Measurements from ENCODE around the gene AKAP12. TPM values are rescaled to one million over a fixed set of nuclear protein-coding genes. Genes with fewer than 3 reads are reported as not detected.
"Not testable (repeated sequence)": the region's sequence is repeated elsewhere in the genome, so short reads cannot be mapped to it uniquely, and the experiment has no call there.

Gene AKAP12
- polyA plus RNA-seq, 1 donor (not counting 4 experiments of a cell fraction or from before 2014, with no cell fraction given) = 0.56 TPM

- Histone ChIP-seq H2AFZ (ENCODE audit: control insufficient read depth, low read length) (no peak overlapping the region), H4K20me1 (ENCODE audit: control insufficient read depth, extremely low read depth, insufficient read depth, low read length) (peaks cover 2% of the 10 kb centered on the region), H3K9me3 (ENCODE audit: control insufficient read depth, low read depth, low read length) (no peaks in the 10 kb centered on the region), H3K79me2 (ENCODE audit: control insufficient read depth, insufficient read depth, low read length) (peaks cover 48% of the 10 kb centered on the region), H3K9ac (ENCODE audit: control insufficient read depth, extremely low read depth, insufficient read depth, low read length) (no peak overlapping the region), H3K4me1 (ENCODE audit: control insufficient read depth, extremely low read depth, insufficient read depth, low read length) (peaks cover 11% of the 10 kb centered on the region), H3K9me1 (ENCODE audit: control insufficient read depth, extremely low read depth, insufficient read depth, low read length) (no peaks in the 10 kb centered on the region), H3K4me3 (ENCODE audit: control insufficient read depth in 2 of 3, extremely low read depth in 1 of 3, insufficient read depth in 2 of 3, low read depth in 1 of 3, low read length in 3 of 3) (no peak overlapping the region), H3K36me3 (ENCODE audit: control insufficient read depth in 2 of 2, extremely low read depth in 1 of 2, insufficient read depth in 2 of 2, low read length in 2 of 2) (peaks cover 0 to 2% of the 10 kb centered on the region in 2 experiments), H3K4me2 (ENCODE audit: control insufficient read depth, extremely low read depth, insufficient read depth, low read depth, low read length) (no peak overlapping the region), H3K27me3 (ENCODE audit: control insufficient read depth, extremely low read depth, insufficient read depth, low read length) (no peaks in the 10 kb centered on the region), H3K27ac (ENCODE audit: control insufficient read depth, insufficient read depth, low read length) (no peak overlapping the region)
- FAIRE-seq (no peak), DNase-seq (ENCODE audit: low read depth, low spot score) (no peak)
- TF ChIP-seq CTCF (optimal IDR thresholded peaks at IDR 0.05 in 1 of 3, IDR thresholded peaks at IDR 0.05 in 1 of 3, conservative IDR thresholded peaks at IDR 0.05 in 1 of 3; ENCODE audit: extremely low read depth in 1 of 3, insufficient read depth in 2 of 3, low read length in 3 of 3) (no peak), EZH2 (IDR thresholded peaks at IDR 0.05; ENCODE audit: low read length) (no peak)
- dilution Hi-C loops (cut with MboI; ENCODE audit: extremely low pct_ligation_motif_present, low sequenced_read_pairs) = no loop called here
Measured at GRCh38 chr6:151381722-151382121, 142.0 kb downstream of the AKAP12 start.

- H3K9me3 ChIP-seq (ENCODE audit: control insufficient read depth, low read depth, low read length); H3K9ac ChIP-seq (ENCODE audit: control insufficient read depth, extremely low read depth, insufficient read depth, low read length); H3K4me3 ChIP-seq (ENCODE audit: control insufficient read depth in 2 of 3, extremely low read depth in 1 of 3, insufficient read depth in 2 of 3, low read depth in 1 of 3, low read length in 3 of 3); DNase-seq (ENCODE audit: low read depth, low spot score); dilution Hi-C loops (cut with MboI; ENCODE audit: extremely low pct_ligation_motif_present, low sequenced_read_pairs); FAIRE-seq; H3K27me3 ChIP-seq (ENCODE audit: control insufficient read depth, extremely low read depth, insufficient read depth, low read length); H4K20me1 ChIP-seq (ENCODE audit: control insufficient read depth, extremely low read depth, insufficient read depth, low read length); H3K36me3 ChIP-seq (ENCODE audit: control insufficient read depth in 2 of 2, extremely low read depth in 1 of 2, insufficient read depth in 2 of 2, low read length in 2 of 2); H3K9me1 ChIP-seq (ENCODE audit: control insufficient read depth, extremely low read depth, insufficient read depth, low read length); H3K4me2 ChIP-seq (ENCODE audit: control insufficient read depth, extremely low read depth, insufficient read depth, low read depth, low read length); H3K27ac ChIP-seq (ENCODE audit: control insufficient read depth, insufficient read depth, low read length); H2AFZ ChIP-seq (ENCODE audit: control insufficient read depth, low read length): not testable (repeated sequence)
- Histone ChIP-seq H3K79me2 (ENCODE audit: control insufficient read depth, insufficient read depth, low read length) (peaks cover 51% of the 10 kb centered on the region), H3K4me1 (ENCODE audit: control insufficient read depth, extremely low read depth, insufficient read depth, low read length) (peaks cover 11% of the 10 kb centered on the region)
Measured at GRCh38 chr6:151382631-151383030, 142.9 kb downstream of the AKAP12 start.

- no peak for FAIRE-seq
- dilution Hi-C loops (cut with MboI; ENCODE audit: extremely low pct_ligation_motif_present, low sequenced_read_pairs) = no loop called here
Measured at GRCh38 chr6:151384151-151384550, 144.4 kb downstream of the AKAP12 start.

More at GRCh38 chr6:151384151-151384550, 144.4 kb downstream of the AKAP12 start:
- no peak for DNase-seq (ENCODE audit: low read depth, low spot score)
- peaks cover 0 to 2% of the 10 kb centered on the region in 2 experiments for H3K36me3 ChIP-seq (ENCODE audit: control insufficient read depth in 2 of 2, extremely low read depth in 1 of 2, insufficient read depth in 2 of 2, low read length in 2 of 2)
- peaks cover 52% of the 10 kb centered on the region for H3K79me2 ChIP-seq (ENCODE audit: control insufficient read depth, insufficient read depth, low read length)
- H3K4me1 ChIP-seq (ENCODE audit: control insufficient read depth, extremely low read depth, insufficient read depth, low read length) = peaks cover 17% of the 10 kb centered on the region
- no peaks in the 10 kb centered on the region for H3K27me3 ChIP-seq (ENCODE audit: control insufficient read depth, extremely low read depth, insufficient read depth, low read length)
- H3K4me3 ChIP-seq (ENCODE audit: control insufficient read depth in 2 of 3, extremely low read depth in 1 of 3, insufficient read depth in 2 of 3, low read depth in 1 of 3, low read length in 3 of 3) = no peak overlapping the region
- no peak overlapping the region for H3K27ac ChIP-seq (ENCODE audit: control insufficient read depth, insufficient read depth, low read length)
- H2AFZ ChIP-seq (ENCODE audit: control insufficient read depth, low read length) = no peak overlapping the region
- no peaks in the 10 kb centered on the region for H3K9me1 ChIP-seq (ENCODE audit: control insufficient read depth, extremely low read depth, insufficient read depth, low read length)
- no peak for TF ChIP-seq EZH2 (IDR thresholded peaks at IDR 0.05; ENCODE audit: low read length)
- no peak overlapping the region for H3K4me2 ChIP-seq (ENCODE audit: control insufficient read depth, extremely low read depth, insufficient read depth, low read depth, low read length)
- no peak overlapping the region for H3K9ac ChIP-seq (ENCODE audit: control insufficient read depth, extremely low read depth, insufficient read depth, low read length)
- H3K9me3 ChIP-seq (ENCODE audit: control insufficient read depth, low read depth, low read length) = no peaks in the 10 kb centered on the region
- no peaks in the 10 kb centered on the region for H4K20me1 ChIP-seq (ENCODE audit: control insufficient read depth, extremely low read depth, insufficient read depth, low read length)
